Measurements from ENCODE around the gene CTPS1. TPM values are rescaled to one million over a fixed set of nuclear protein-coding genes. Genes with fewer than 3 reads are reported as not detected.

CTPS1 gene
- total and polyA plus RNA-seq, 8 donors = 6.4 to 45.5 (median 23.1) TPM

DNA sequence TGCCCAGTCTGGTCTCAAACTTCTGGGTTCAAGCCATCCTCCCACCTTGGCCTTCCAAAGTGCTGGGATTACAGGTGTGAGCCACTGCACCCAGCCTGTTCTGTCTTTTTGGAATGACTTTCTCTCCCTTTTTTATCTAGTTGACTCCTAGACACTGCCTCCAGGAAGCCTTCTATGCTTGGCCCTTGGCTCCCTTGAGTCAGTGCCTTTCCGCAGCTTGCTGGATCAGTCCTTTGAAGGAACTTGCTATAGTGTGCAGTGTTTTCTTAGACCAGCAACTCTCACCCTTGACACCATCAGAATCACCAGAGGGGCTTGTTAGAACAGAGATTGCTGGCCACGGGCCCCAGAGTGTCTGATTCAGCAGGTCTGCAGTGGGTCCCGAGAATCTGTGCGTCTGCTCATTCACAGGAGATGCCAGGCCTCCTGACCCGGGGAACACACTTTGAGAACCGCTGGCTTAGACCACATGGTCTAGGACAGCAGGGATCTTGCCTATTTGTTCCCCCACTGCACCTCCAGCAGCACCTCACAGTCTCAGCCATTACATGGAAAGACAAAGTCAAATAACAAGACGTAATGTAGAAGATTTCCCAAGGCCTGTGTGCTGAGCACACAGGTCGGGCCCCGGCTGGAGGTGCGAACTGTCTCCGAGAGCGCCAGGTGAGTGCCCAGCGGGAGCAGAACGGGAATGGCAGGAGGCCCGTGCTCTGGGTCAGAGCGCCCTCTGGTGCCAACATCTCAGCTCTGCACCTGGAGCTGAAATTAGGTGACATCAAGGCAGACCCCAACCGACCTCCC lies 27.4 kb upstream of the CTPS1 start:
- H3K36me3 ChIP-seq = no peaks in the 10 kb centered on the region
- peak overlapping the region in 1 of 4 donors; percentile 0 for H3K4me3 ChIP-seq
- 22 to 28% (median 27%) methylated on average over 14 to 17 of the region's 17 CpGs for WGBS, 5 donors
- no peak overlapping the region for H3K27ac ChIP-seq
- peak; percentile 83 to 86 for DNase-seq
- intact Hi-C loops (cut with DNase I; ENCODE audit: low total_unique reads) = loop anchor here (5.0 kb wide), 1 partner anchor 105 kb away; no protein-coding TSS in a partner anchor
- TF ChIP-seq EP300 (IDR thresholded peaks at IDR 0.05) (no peak), POLR2A (IDR thresholded peaks at IDR 0.05) (no peak), POLR2AphosphoS5 (IDR thresholded peaks at IDR 0.05) (peak in 1 of 3 donors; percentile 18)
- TF ChIP-seq, protein P1, sequence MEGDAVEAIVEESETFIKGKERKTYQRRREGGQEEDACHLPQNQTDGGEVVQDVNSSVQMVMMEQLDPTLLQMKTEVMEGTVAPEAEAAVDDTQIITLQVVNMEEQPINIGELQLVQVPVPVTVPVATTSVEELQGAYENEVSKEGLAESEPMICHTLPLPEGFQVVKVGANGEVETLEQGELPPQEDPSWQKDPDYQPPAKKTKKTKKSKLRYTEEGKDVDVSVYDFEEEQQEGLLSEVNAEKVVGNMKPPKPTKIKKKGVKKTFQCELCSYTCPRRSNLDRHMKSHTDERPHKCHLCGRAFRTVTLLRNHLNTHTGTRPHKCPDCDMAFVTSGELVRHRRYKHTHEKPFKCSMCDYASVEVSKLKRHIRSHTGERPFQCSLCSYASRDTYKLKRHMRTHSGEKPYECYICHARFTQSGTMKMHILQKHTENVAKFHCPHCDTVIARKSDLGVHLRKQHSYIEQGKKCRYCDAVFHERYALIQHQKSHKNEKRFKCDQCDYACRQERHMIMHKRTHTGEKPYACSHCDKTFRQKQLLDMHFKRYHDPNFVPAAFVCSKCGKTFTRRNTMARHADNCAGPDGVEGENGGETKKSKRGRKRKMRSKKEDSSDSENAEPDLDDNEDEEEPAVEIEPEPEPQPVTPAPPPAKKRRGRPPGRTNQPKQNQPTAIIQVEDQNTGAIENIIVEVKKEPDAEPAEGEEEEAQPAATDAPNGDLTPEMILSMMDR (IDR thresholded peaks at IDR 0.05) = peak in 5 of 7 experiments; percentile 83 to 95 (median 88)
- peaks cover 0 to 18% (median 0%) of the 10 kb centered on the region in 3 donors for H3K27me3 ChIP-seq
- H3K4me1 ChIP-seq = peaks cover 0 to 32% (median 14%) of the 10 kb centered on the region in 4 donors
- no peaks in the 10 kb centered on the region for H3K9me3 ChIP-seq

DNA sequence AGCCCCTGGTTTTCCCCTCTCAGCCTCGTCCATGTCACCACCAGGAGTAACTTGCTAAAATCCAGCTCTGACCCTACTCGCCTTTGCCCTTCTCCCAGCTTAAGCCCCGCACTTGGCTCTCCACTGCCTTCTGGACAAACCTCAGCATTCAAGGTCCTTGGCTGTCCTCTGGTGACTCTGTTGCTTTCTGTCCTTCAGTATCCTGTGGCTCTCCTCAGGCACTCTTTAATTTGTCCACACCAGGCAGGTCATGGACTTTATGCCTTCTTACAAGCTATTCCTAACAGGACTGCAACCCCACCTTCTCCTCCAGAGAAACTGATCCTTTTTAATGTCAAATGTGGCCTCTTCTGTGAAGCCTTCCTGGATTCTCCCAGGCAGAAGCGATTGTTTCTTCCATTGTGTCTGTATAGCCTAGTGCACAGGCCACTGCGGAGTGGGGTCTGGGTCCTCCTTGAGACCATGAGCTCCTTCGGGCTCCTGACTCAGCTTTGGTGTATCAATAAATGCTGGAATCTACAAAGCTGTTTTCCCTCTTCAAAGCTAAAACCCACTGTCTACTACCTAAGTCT lies 26.7 kb upstream of the CTPS1 start:
- TF ChIP-seq, protein P1 (IDR thresholded peaks at IDR 0.05) = peak in 1 of 7 experiments; percentile 37
- TF ChIP-seq POLR2A (IDR thresholded peaks at IDR 0.05) (no peak), POLR2AphosphoS5 (IDR thresholded peaks at IDR 0.05) (no peak), EP300 (IDR thresholded peaks at IDR 0.05) (no peak)
- H3K27ac ChIP-seq = no peak overlapping the region
- no peaks in the 10 kb centered on the region for H3K9me3 ChIP-seq
- H3K4me3 ChIP-seq = peak overlapping the region in 1 of 4 donors; percentile 0
- H3K27me3 ChIP-seq = peaks cover 0 to 18% (median 0%) of the 10 kb centered on the region in 3 donors
- H3K36me3 ChIP-seq = no peaks in the 10 kb centered on the region
- no peak for DNase-seq
- intact Hi-C loops (cut with DNase I; ENCODE audit: low total_unique reads) = loop anchor here (5.0 kb wide), 1 partner anchor 106 kb away; no protein-coding TSS in a partner anchor
- H3K4me1 ChIP-seq = peaks cover 0 to 32% (median 14%) of the 10 kb centered on the region in 4 donors
- WGBS, 5 donors = 44 to 48% (median 47%) methylated on average over 6 of the region's 6 CpGs

DNA sequence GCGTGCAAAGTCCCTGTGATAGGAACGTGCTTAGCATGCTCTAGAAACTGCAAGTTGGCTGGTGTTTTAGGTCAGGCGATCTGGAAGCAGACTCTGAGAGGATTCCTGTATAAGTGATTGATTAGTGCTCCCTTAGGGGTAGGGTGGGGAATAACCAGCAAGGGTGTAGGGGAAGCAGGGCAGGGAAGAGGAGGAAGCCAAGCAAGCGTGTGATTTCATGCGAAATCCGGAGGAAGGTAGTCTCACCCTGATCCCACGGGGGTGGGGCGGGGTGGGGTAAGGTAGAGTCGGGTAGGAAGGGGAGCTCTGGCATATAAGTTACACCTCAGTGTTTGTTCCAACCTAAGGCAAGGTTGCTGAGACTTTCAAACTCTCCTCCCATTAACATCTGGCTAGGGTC lies 24.9 kb upstream of the CTPS1 start:
- Histone ChIP-seq H3K27ac (no peak overlapping the region), H3K27me3 (peaks cover 0 to 18% (median 0%) of the 10 kb centered on the region in 3 donors), H3K9me3 (no peaks in the 10 kb centered on the region), H3K4me1 (peaks cover 0 to 21% (median 10%) of the 10 kb centered on the region in 4 donors), H3K36me3 (no peaks in the 10 kb centered on the region), H3K4me3 (no peak overlapping the region)
- 26 to 39% (median 30%) methylated on average over 9 of the region's 9 CpGs for WGBS, 5 donors
- intact Hi-C loops (cut with DNase I; ENCODE audit: low total_unique reads) = loop anchor here (5.0 kb wide), 1 partner anchor 107 kb away; no protein-coding TSS in a partner anchor
- TF ChIP-seq POLR2A (IDR thresholded peaks at IDR 0.05) = no peak
- TF ChIP-seq POLR2AphosphoS5 (IDR thresholded peaks at IDR 0.05) = no peak
- TF ChIP-seq, protein P1 (IDR thresholded peaks at IDR 0.05) = no peak
- TF ChIP-seq EP300 (IDR thresholded peaks at IDR 0.05) = no peak
- DNase-seq = no peak

DNA sequence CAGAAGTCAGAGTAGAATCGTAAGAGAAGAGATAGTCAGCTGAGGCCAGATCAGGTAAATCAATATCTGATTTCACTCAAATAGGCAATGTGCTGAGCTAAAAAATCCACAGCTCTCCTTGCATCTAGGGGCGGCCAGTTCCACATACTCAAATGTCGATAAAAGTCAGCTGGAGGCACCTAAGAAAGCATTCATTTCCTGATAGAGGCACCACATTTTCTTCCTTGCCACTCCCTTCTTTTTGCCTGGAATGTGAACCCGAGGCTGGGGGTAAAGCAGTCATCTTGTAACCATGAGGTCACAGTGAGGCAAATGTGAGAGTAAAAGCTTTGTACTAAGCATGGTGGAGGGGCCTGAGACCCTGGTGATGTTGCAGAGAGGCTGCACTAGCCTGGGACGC lies 24.2 kb upstream of the CTPS1 start:
- Histone ChIP-seq H3K36me3 (no peaks in the 10 kb centered on the region), H3K4me1 (peaks cover 0 to 21% (median 10%) of the 10 kb centered on the region in 4 donors), H3K4me3 (no peak overlapping the region), H3K27ac (no peak overlapping the region), H3K27me3 (peaks cover 0 to 18% (median 0%) of the 10 kb centered on the region in 3 donors), H3K9me3 (no peaks in the 10 kb centered on the region)
- 30 to 67% (median 43%) methylated on average over 5 of the region's 5 CpGs for WGBS, 5 donors
- intact Hi-C loops (cut with DNase I; ENCODE audit: low total_unique reads) = no loop called here
- DNase-seq = no peak
- TF ChIP-seq POLR2AphosphoS5 (IDR thresholded peaks at IDR 0.05) = no peak
- TF ChIP-seq POLR2A (IDR thresholded peaks at IDR 0.05) = no peak
- TF ChIP-seq EP300 (IDR thresholded peaks at IDR 0.05) = no peak
- TF ChIP-seq, protein P1 (IDR thresholded peaks at IDR 0.05) = no peak
